ENCODE measurements around the gene CLTA.

Gene CLTA, protein sequence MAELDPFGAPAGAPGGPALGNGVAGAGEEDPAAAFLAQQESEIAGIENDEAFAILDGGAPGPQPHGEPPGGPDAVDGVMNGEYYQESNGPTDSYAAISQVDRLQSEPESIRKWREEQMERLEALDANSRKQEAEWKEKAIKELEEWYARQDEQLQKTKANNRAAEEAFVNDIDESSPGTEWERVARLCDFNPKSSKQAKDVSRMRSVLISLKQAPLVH

DNA sequence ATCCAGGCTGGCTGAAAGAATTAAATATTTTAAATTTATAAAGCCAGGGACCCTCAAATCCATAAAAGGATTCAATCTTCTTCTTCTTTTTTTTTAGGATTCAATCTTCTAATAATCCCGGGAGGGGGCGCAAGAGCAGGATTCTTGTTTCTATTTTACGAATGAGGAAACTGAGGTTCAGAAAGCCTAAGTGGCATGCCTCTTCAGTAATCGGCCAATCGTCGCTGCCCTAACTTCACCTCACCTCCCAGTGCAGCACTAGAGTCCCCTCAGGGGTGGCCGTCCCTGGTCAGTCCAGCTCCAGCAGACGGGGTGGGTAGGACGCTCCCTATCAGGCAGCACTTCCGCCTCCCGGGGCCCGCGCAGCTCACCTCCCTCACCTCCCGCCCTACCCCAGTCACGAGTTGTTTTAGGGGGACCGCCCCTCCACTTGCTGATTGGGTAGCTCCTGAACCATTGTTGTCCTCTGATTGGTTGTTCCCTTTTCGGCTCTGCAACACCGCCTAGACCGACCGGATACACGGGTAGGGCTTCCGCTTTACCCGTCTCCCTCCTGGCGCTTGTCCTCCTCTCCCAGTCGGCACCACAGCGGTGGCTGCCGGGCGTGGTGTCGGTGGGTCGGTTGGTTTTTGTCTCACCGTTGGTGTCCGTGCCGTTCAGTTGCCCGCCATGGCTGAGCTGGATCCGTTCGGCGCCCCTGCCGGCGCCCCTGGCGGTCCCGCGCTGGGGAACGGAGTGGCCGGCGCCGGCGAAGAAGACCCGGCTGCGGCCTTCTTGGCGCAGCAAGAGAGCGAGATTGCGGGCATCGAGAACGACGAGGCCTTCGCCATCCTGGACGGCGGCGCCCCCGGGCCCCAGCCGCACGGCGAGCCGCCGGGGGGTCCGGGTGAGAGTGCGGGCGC lies at the start of gene CLTA:
TSS of gene CLTA (plus strand) at position 534 of the 902 bp plus-strand sequence. CDS start at position 670, 136 bp downstream.
- peak; percentile 90 for DNase-seq

DNA sequence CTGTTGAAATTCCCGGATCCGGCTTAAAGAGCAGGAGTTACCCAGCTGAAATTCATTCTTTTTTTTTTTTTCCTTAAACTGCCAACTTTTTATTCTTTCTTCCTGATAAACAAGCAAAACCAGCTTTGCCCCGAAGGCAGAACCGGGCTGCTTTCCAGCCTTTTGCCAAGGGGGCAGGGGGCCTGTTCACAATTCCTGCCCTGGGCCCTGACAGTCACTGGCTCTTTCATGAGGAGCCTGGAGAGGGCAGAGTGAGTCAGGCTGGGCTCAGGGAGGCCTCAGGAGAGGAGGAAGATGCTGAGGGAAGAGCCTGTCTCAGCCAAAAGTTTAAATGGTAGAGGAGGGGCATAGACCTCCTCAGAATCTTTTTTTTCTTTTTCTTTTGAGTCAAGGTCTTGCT lies 49.4 kb upstream of the CLTA start:
- DNase-seq, result peak; percentile 77

DNA sequence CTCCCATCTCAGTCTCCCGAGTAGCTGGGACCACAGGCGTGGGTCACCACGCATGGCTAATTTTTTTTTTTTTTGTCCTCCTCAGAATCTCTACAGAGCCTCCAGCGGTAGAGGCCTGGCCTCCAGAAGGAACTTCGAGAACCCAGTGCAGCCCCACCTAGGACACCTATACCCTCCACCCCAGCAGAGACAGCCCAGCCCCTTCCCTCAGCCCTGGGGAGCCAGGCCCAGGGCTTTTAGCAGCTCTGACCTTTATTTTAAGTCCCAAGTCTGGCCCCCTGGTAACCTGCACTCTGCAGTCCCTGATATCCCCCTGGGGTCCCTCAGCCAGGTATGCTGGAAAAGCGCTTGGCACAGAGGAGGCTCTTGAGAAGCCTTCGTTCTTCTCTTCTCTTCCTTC lies 49.0 kb upstream of the CLTA start:
- no peak for DNase-seq

DNA sequence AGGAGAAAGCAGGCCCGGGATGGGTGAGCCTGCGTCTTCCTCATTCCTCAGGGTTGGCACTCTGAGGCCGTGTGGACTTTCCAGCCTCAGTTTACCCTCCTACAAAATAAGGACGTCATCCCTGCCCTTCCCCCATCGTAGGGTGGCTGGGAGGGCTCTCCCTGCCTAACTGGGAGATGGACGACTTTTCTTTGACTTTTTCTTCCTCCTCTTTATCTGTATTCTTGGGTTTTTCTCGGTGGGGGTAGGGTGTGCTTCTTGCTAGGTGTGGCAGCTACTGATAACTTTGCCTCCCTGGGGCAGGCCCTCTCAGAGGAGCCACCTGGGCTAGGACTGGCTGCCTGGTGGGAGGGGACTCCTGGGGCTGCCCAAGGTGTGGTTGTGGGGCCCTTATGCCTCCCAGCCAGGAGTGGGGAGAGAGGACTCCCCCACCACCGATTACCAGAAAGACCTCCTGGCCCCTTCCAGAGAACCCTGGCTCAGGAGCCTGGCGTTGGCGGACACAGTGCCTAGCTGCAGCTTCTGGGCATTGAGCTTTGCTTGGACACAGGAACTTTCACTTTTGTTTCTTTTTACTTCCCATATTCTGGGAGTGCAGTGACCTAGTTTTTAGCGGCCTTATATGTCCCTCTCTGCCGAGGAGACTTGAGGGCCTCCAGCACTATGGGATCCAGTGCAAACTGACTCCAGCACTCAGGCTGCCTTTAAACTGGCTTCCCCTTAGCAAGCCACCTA lies 48.0 kb upstream of the CLTA start:
- no peak for DNase-seq

DNA sequence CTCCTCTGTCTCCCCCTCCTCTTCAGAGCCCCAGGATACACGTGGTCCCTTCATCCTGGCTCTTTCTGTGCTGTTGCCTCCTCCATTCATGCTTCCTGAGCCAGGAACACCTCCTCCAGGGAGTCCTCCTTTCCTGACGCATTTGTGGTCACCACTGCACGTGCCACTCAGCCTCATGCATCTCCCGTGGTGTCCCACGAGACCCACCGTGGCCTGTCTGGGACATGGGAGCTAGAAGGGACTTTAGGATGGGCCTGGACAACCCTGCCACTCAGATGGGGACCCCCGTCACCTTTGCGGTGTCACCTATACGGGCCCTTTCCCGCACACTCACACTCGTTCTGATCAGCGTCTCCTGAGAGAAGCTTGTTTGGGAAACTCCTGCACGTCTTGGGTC lies 47.5 kb upstream of the CLTA start:
- DNase-seq, result no peak

DNA sequence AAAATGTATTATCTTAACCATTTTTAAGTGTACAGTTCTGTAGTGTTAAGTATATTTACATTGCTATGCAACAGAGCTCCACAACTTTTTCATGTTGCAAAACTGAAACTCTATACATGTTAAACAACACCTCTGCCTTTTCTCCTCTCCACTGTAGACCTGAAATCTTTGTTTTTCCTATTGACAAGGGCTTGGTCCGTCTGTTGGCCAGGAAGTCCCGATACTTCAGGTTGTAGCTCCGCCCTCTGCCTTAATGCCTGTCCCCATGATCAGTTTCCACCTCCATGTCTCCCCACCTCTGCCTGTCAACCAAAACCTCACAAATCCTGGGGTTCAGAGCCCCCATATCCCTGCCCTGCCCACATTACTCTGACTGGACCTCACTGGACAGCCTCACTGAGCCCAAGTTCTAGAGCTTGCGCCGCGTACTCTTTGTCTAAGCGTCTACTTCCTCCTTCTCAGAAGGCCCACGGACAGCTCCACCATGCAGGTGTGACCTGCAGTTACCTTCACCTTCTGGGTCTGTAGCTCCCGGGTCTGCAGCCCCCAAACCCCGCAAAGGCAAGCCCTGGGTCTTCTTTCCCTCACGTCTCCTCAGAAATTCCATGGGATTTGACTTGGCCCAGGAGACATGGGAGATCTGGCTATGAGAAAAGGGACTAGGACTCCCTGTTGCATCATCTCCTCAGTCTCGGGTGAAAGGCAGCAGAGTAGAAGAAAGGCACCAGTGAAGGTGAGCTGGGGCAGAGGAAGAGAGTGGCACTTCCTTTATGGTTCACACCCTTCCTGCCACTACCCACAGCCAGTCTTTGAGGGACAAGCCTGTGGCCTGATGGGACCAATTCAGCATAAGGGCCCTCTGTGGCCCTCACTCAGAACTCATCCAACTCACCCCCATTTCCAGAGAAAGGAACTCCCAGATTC lies 46.1 kb upstream of the CLTA start:
- no peak for DNase-seq

DNA sequence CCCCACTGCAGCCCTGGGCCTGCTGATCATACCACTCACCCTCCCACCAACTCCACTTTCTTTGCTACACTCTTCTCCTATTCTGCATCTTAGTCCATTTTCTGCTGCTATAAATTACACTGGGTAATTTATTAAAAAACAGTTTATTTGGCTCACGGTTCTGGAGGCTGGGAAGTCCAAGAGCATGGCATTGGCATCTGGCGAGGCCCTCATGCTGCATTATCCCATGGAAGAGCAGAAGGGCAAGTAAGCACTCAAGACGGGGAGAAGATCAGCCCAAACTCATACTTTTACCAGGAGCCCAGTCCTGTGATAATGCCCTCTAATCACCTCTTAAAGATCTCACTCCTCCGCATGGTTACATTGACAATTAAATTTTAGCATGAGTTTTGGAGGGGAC lies 44.8 kb upstream of the CLTA start:
- no peak for DNase-seq

DNA sequence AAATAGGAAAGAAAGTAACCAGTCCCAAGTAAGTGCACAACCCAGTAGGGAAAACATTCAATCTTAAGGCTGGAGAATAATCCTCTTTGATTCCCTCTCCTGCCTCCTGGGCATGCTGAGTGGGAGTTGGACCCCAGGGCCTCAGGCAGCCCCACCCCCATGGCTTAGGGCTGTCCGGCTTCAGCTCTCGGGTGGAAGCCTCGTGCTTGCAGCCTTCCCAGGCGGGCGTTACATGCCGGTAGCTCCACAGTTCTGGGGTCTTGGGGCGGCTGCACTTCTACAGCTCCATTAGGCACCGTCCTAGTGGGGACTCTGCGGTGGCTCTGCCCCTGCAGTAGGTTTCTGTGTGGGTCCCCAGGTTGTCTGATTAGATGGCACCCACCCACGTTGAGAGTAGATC lies 44.1 kb upstream of the CLTA start:
- DNase-seq, result no peak

DNA sequence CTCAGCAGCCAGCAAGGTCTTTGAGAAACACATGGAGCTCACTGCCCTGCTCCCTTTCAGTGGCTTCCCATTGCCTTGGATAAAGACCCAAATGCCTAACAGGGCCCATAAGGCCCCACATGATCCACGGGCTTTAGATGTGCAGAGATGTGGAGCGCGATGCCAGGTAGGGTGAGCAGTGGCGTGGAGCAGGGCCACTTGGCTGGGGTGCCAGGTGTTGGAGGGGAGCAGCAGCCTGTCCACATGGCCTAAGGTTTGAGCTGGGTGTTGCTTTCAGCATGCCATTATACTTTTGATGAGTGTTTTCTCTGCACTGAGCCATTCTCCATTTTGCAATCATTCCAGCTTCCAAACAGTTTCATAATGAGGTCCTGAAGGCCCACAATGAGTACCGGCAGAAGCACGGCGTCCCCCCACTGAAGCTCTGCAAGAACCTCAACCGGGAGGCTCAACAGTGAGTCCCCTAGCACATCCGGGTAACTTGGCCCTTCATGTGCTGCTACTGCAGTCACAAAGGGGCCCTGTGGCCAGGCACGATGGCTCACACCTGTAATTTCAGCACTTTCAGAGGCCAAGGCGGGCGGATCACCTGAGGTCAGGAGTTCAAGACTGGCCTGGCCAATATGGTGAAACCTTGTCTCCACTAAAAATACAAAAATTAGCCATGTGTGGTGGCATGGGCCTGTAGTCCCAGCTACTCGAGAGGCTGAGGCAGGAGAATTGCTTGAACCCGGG lies 43.1 kb upstream of the CLTA start:
- DNase-seq, result no peak

DNA sequence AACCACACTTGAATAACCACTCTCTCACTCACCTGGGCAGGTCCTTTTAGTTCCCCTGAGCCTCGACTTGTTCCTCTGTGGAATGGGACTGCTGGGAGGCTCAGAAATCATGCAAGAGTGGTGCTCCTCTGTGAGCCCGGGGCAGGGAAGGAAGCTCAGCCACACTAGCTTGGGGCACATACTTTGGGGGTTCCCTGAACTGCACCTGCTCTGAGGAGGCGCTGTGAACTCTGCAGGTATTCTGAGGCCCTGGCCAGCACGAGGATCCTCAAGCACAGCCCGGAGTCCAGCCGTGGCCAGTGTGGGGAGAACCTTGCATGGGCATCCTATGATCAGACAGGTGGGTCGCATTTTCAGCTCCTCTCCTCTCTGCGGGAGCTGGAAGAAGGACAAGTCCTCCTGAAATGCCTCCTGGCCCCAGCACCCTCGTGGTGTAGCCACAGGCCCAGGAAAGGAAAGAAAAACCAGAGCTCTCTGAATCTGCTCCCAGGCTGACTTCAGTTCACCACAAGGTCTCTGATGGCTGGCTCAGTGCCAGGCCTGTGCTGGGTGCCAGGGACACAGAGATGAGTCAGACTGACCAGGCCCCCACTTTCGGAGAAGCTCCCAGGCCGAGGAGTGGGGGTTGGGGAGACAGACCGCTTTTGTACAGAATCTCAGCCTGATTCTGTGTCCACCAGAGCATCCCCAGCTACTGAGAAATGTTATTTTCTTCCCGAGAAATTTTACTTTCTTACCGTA lies 42.2 kb upstream of the CLTA start:
- DNase-seq, result peak; percentile 75

DNA sequence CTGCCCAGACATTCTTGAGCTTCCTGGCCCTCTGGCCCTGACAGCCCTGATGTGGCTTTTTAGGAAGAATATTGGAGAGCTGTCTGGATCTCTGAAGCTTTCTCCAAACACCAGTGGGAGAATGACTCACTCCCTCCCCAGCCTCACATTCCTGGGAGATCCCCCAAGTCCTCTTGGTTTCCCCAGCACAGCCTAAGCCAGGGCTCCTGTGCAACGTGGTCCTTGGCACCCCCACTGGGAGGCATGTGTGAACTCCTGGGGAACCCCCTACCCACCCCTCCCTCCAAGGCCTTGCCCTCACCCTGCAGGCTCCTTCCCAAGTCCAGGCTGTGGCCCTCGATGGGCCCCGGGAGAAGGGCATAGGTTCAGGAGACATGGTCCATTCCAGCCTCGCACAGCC lies 41.5 kb upstream of the CLTA start:
- DNase-seq, result no peak

DNA sequence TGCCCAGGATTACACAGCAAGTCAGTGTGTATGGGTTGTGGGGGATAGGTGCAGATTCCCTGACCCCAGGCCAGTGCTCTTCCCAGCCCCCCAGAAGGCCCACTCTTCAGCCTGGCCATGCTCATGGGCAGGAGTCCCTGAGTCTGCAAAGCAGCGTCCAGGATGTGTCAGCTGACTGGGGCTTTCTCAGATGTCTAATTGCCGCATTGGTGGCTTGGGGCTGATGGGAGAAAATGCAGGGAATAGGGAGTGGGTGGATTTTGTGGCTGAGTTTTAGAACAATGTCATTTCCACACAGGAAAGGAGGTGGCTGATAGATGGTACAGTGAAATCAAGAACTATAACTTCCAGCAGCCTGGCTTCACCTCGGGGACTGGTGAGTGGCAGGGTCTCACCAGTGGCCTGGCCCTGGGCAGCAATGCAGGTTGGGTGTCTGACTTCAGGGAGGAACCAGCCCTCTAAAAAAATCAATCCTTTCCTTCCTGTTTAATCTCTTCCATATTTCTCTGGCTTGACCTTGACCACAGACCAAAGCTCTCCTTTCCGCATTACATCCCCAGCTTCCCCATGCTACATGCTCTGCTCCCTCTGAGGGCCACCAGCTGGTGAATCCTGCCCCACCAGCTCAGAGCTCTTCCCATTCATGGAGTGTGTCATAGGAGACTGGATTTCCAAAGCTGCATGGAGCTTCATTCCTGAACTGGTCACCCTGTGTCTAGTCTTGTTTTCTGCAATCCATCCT lies 40.0 kb upstream of the CLTA start:
- DNase-seq, result no peak

DNA sequence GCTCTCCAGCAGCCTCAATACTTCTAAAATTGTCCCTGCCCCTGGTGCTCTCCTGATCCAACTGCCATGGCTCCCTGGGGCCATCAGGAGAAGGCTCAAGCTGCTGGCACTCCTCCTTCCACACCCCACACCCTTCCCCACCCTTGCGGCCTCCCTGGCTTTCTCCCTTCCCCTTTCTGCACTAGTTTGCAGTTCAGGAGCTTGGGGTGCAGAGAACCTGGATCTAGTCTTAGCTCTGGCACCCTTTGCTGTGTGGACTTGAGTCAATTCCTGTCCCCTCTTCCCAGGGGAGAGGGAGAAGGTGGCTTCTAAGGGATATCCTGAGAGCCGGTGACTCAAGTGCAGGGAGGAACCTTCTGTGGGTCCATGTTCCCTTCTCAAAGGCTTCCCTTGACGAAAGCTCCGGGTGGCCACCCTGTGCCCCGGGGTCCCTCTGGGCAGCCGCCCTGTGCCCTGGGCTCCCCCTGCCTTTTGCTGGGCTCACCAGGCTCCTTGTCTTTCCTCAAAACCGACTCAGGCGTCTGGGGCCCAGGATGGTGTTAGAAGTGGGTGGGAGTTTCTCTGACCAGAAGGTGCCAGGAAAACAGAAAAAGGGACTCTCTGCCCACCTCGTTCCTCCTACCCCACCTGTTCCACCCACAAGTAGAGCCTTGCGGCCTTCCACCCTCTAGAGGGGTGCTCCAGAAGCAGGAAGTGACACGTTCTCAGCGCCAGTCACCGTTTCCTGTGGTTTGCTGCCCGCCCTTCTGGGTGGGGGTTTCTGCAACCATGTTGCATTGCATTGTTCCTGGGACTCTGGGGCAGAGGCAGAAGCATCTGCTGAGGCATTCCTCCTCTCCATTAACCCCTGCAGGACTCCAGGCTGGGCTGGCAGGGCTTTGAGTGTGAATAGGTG lies 39.2 kb upstream of the CLTA start:
- DNase-seq, result no peak

DNA sequence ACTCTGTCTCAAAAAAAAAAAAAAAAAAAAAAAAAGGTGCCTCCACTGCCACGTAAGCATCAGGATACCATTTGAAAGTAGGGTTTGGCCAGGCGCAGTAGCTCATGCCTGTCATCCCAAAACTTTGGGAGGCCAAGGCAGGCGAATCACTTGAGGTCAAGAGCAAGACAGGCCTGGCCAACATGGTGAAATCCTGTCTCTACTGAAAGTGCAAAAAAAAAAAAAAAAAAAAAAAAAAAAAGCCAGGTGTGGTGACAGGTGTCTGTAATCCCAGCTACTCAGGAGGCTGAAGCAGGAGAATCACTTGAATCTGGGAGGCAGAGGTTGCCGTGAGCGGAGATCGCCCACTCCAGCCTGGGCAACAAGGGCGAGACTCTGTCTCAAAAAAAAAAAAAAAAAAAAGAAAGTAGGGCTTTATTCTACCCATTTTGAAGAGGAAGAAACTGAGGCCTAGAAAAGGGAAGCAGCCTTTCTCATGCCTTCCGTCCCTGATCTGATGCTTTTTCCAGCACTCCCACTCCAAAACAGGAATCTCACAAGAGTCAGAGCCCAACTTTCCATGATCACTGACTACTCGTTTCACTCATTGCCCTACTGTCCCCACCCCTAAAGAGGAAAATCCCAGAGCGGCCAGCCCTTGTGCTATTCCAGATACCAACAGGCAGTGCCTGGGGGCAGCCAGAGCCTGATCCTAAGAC lies 37.8 kb upstream of the CLTA start:
- no peak for DNase-seq

DNA sequence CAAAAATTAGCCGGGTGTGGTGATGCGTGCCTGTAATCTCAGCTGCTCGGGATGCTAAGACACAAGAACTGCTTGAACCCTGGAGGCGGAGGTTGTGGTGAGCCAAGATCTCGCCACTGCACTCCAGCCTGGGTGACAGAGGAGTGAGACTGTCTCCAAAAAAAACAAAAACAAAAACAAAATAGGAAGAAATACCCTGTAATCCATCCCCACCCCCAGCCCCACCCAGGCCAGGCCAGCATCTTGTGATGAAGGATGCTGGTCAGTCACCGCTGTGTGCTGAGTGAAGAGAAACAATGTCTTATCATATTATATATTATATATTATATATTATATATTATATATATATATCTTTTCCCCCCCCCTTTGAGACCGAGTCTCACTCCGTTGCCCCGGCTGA lies 37.0 kb upstream of the CLTA start:
- DNase-seq, result no peak

DNA sequence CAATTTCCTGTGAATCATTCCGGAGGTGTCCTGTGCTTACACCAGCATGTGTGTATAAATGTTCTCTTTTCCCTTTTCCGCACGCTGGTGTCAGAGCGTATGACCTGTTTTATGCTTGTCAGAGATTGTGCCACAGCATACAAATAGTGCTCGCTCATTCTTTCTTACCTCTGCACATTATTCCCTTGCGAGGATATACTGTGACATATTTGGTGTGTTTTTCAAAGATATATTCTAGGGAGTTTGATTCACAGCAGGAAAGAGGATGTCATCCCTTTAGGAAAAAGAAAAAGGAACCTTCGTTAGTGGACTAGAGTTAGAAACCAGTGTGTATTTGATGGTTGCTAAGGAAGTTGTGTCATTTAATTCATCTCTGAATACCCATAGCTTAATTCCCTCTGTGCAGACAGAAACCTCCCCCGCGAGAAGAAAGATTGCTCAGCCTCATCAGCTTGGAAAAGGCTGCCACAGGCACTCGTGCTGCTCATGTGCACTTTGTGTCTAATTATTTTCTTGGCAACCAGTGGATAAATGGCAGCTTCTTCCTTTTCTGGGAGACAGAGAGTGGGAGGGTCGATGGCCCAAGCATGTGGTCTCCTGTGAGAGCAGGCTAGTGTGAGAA lies 36.3 kb upstream of the CLTA start:
- no peak for DNase-seq

DNA sequence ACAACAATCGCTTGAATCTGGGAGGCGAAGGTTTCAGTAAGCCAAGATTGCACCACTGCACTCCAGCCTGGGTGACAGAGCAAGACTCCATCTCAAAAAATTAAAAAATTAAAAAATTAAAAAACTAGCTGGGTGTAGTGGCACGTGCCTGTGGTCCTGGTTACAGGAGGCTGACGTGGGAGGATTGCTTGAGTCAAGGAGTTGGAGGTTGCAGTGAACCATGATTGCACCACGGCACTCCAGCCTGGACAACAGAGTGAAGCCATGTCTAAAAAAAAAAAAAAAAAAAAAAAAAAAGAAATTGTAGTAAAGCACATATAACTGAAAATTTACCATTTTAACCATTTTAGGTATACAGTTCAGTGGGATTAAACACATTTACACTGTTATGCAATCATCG lies 34.6 kb upstream of the CLTA start:
- DNase-seq, result no peak

DNA sequence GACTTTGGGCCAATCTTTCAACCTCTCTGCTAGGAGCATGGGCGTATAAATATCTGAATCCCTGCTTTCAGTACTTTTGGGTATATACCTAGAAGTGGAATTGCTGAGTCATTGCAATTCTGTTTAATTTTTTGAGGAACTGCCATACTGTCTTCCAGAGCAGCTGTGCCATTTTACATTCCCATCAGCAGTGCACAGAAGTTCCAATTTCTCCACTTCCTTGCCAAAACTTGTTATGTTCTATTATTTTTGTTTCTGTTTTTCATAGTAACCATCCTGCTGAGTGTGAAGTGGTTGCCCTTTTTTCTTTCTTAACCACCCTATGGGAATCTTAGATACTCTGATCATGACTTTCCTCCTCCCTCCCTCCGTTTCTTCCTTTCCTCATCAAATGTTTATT lies 32.6 kb upstream of the CLTA start:
- DNase-seq, result no peak

Data from T1000 (cell line).